NCI-H1092 treated with DMSO at 0.1 percent for 48 hours (cell line): Measurements from ENCODE around the gene USP46.

Source experiments
- DNase-seq: peaks from one replicate; lab custom pipeline; 2025; lab: John Stamatoyannopoulos, UW

USP46 gene

DNA sequence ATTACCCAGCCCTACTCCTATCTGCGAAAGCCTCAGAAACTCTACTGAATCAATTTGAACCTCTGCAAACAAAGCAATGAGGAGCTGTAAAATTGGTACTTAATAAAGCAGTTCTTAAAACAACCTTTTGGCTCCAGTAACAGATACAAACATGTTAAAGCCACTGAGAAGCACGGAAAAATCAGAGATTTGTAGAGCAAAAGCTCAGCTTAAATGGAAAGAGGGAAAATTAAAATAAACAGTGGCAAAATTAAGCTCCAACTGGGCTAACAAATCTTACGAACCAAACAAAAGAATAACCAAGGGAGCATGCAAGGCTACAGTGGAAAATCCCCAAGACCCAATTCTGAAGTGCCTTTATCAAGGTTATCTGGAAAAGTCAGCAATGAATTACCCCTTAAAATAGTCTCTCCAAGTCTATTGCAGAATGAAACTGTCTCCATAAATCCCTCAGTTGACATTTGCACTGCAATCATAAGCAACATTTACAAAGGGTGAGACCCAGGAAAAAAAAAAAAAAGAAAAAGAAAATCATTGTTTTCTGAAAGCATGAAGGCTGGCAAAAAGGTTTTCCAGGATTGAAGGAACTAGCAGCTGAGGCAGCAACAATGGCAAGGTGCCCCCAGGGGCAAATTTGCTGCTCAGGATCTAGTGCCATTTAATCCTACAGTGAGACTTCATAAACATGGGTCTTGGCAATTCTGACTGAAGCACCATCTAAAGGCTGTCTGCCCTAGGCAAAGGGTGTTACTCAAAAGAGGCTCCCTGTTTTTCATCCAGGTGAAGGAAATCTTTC is 40.1 kb downstream of the USP46 start:
- DNase-seq: no peak

DNA sequence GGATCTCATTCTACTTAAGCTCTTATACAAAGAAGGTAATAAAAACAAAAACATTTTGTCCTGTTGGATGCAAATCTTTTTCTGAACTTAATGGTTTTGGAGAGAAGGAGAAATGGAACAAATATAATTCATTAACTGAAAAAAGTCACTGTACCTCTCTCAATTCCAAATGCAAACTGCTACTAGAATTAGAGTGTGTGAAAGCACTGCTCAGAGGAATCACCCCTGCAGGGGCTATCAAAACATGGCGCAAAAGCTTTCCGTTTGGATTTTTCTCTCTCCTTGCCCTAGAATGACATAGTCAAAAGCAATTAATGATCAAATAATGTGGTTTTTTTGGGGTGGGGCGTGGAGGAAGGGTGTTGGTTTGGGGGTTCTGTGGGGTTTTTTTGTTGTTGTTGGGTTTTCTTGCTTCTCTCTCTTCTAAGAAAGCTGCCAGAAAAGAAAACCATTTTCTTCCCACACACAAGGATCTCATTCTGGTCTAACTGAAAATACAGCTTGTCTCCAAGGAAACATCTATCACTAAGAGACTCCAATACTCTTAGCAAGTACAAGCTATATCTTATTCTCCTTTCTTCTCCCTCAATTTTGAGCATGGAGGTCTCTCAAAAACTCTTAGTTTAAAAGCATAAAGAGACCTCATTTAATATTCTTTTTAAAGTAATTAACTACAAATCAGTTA is 41.6 kb downstream of the USP46 start:
- DNase-seq: no peak

GRCh38 chr4:52614241-52614640 is 44.9 kb downstream of the USP46 start:
- DNase-seq: no peak

- DNase-seq: no peak
Measured at GRCh38 chr4:52612341-52612740, 46.8 kb downstream of the USP46 start.

GRCh38 chr4:52611030-52611555 is 48.0 kb downstream of the USP46 start:
- no peak for DNase-seq

GRCh38 chr4:52606726-52607125 is 52.4 kb downstream of the USP46 start:
- no peak for DNase-seq

GRCh38 chr4:52606040-52606439 is 53.1 kb downstream of the USP46 start:
- no peak for DNase-seq

DNA sequence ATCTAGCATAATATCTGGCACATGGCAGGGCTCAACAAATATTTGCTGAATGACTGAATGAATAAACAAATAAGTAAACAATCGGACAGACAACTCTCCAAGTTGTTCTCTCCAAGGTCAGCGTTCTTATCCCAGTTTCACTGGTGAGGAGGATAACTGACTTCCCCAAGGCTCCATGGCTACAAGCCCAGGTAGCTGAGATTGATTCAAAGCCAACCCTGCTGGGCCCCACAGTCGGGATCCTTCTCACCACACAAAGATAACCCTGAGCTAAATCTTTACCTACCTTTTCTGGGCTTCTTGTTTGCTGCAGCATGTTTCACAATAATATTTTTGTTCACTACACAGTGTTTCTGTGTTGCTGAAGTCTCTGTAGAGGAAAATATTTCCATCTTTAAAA is 54.9 kb downstream of the USP46 start:
- no peak for DNase-seq

GRCh38 chr4:52600275-52600674 is 58.8 kb downstream of the USP46 start:
- no peak for DNase-seq

DNA sequence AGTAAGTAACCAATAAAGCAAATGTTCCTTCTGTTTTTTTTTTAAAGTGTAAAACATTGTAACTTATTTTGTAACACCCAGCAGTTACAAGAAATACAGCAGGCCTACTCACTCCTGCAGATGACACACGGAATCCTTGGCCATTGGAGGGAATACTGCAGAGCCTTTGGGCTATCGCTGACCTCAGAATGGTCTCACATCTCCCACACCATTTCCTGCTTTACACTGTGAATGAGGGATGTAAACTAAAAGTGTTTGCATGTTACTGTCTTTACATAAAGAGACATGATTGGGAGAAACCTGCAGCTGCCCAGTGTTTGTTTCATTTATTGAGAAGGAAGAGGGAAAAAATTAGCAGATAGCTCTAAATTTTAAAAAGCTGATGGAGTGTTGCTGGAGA is 64.1 kb downstream of the USP46 start:
- DNase-seq: peak; percentile 2

GRCh38 chr4:52592287-52592686 is 66.8 kb downstream of the USP46 start:
- DNase-seq: no peak

DNA sequence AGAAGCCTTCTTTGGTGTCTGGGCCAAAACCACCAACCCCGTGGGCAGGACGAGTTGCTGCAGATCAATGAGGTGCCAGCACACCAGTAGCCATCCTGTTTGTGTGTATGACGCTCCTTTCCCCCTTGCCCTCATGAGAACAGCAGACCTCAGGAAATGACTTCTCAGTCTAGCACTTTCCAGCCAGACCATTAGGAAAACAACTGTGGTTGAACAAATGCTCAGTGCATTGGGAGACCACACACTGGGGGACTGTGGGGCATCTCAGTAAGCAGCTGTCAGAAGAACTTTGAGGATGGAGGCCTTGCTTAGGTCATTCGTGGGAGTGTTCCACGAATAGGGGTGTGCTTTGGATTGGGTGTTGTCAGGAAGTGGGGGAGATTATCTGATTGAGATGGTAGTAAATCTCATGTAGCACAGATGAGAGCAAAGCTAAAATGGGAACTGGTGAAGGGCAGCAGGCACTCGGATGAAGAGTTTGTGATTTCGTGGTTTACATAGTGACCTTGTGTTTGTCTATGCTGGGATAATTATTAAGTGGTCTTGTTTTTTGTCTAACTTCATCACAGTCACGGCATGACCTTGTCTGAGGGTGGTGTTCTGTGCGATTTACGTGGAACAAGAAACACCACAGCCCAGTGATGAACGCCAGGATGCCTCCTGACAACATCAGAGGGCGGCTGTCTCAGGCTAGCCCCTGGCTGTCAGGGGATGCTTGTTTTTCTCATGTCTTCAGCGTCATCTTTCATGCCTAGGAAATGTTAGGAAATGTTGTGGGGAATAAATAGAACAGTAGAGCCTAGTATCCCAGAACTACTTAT is 70.1 kb downstream of the USP46 start:
- DNase-seq: no peak

- peak; percentile 9 for DNase-seq
Measured at GRCh38 chr4:52588097-52588496, 71.0 kb downstream of the USP46 start.

- DNase-seq: no peak
Measured at GRCh38 chr4:52586069-52586468, 73.0 kb downstream of the USP46 start.

DNA sequence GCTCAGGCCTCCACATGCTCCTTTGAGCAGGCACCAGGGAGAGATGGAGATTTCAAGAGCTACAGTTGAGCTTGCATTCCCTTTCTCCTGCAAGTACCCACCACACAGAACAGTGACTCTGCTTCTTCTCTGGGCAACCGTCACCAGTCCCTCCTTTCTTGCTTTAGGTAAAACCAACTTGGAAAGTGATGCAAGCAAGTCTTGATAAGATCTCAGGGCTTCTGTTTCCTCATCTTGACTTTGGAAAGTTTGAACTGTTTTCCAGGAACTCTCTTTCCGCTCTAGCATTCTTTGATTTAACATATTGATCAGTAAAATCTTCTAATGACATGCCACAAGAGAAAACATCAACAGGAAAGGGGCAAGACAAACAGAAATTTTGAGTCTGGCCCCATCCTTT is 73.7 kb downstream of the USP46 start:
- no peak for DNase-seq

DNA sequence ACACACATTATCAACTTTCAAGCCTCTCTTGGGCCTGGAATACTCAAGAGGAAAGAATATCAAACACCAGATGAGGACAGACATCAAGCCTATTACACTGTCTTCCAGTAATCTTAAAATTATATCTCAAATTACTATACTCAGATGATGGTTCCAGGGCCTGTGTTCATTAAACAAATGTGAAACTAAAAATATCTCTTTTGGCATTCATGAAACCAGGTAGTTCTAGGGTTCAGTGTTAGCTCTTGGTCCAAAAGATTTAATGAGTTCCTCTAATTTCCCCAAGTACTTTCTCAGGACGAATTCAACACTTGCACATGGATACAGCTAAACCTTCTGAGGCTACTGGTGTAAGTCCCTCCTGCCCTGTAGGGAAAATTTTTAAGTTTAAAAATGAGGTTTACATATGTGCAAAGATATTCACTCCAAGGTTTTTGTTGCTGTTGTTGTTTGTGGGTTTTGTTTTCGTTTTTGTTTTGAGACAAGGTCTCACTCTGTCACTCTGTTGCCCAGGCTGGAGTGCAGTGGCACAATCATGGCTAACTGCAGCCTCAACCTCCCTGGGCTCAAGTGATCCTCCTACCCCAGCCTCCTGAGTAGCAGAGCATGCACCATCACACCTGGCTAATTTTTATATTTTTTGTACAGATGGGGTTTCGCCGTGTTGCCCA is 79.4 kb downstream of the USP46 start:
- no peak for DNase-seq

- no peak for DNase-seq
Measured at GRCh38 chr4:52578951-52579350, 80.2 kb downstream of the USP46 start.

DNA sequence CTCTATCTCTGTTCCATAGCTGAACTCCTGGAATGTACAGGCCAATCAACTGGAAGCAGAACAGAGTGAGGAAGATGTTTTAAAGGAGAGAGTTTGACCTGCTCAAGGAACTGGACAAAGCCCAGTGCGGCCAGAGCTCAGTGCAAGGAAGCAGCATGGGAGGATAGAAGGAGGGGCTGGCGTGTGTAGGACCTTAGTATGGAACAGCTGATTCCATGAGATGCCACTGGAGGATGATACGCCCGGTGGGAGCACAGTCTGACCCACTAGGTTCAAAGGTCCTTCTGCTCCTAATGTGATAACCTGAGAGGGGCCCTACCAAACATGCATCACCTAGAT is 81.5 kb downstream of the USP46 start:
- no peak for DNase-seq

GRCh38 chr4:52576961-52577623 is 82.0 kb downstream of the USP46 start:
- no peak for DNase-seq

GRCh38 chr4:52576326-52576725 is 82.8 kb downstream of the USP46 start:
- no peak for DNase-seq

GRCh38 chr4:52575406-52575805 is 83.7 kb downstream of the USP46 start:
- no peak for DNase-seq

DNA sequence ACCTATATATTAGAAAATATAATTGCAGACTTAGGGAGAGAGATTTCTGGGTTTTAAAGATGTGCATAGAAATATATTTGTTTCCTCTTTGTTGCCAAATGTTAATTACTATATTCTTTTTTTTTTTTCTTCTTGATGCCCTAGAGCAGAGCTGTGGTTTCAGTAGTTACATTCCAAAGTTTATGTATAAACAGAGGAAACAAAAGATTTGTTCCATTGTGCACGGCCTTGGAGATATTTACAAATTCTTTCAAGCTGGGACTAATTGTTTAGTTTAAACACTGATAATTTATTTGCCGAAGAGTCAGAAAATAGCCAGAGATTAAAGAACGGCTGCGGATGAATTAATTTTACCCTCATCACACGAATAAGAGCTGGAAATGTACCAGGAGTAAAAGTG is 85.1 kb downstream of the USP46 start:
- DNase-seq: no peak
